GM21737 (cell line): ENCODE data around the gene DOCK10.

Experiments
- ATAC-seq: cut with Tn5 transposase; IDR thresholded peaks from one replicate; pipeline ENCODE4 v1.9.1; 2021; ENCODE audit warnings: mild to moderate bottlenecking, moderate library complexity; ENCODE audit not compliant: unreplicated experiment

The DOCK10 gene

GRCh38 chr2:224982910-224983711, 59.2 kb downstream of the DOCK10 start:
- ATAC-seq = peak; percentile 77

DNA sequence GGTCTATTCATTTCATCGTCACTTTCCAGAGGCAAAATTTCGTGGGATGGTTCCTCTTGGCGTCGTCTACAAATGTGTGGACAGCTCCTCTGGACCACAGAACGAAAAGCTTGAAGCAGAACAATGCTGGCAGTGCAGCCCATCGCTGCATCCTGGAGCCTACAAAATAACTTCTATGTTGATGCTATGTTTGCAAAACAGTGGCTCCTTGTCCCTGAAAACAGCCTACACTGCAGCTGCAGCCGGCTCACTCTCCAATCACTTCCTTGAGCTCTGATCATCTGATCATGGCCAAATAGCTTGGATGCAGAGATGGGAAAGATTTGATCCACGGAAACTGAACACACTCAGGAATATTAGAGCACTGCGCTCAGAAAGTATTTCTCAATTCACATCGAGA, 60.0 kb downstream of the DOCK10 start:
- ATAC-seq = no peak

GRCh38 chr2:224976629-224977525, 65.4 kb downstream of the DOCK10 start:
- ATAC-seq = peak; percentile 46

- ATAC-seq = no peak
These were observed 66.5 kb downstream of the DOCK10 start for GRCh38 chr2:224975761-224976160.

DNA sequence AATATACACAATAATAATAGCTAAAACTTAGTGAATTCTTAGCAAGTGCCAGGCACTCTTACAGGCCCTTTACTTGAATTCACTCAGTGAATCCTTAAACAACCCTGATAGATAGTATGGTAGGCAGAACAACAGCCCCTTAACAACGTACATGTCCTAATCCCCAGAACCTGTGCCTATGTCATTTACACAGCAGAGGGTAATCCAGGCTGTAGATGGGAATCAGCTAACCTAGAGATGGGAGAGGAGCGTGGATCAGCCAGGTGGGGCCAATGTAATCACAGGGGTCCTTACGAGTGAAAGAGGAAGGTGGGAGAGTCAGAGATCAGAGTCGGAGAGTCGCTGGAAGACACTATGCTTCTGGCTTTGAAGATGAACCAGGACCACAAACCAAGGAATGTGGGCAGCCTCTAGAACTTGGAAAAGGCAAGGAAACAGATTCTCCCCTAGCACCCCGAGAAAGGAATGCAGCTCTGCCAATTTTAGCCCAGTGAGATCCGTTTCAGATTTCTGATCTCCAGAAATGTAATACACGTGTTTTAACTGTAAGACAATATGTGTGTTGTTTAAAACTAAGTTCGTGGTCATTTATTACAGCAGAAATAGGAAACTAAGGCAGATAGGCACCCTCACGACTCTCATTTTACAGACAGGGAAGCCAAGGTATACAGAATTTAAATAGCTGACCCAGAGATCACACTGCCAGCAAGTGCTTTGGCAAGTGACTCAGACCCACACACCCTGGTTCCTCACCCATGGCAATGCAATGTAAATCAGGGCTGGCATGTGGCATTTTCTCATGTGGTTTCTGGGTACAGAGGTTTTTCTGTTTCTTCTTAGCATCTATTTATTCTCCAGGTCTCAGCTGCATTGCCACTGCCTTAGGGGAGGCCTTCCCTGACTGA, 68.9 kb downstream of the DOCK10 start:
- ATAC-seq = no peak

DNA sequence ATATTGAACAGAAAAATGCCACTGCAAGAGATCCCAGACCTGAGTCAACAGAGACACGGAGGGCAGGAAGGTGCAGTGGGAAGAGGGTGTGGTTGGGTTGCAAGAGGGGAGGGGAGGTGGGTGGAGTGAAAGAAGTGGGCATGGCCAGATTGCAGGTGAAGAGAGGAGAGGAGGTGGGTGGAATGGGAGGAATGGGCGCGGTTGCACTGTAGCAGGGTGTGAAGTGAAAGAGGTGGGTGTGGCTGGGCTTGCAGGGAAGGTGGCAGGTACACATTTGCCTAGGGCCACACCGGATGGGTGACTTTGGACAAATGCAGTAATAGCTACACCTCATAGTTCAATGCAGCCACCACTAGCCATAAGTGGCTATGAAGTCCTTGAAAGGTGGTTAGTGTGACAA, 71.1 kb downstream of the DOCK10 start:
- peak; percentile 45 for ATAC-seq

DNA sequence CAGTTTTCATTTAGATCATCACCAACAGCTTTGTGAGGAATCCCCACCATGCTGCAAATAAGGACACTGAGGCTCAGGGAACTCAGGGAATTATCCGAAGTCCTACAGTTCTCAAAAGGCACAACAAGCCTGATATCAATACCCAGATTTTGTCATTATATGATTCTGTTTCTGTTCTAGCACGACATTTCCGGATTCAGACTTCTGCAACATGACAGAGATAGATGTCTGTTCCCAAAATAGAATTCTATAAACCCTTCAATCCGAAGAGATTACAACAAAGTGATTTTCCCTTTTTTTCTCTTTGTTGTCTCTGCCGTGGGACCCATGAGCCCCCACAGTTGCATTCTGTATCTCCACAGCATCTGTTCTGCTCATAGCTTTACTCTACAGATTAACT, 72.0 kb downstream of the DOCK10 start:
- peak; percentile 26 for ATAC-seq

- peak; percentile 41 for ATAC-seq
These were observed 72.5 kb downstream of the DOCK10 start for GRCh38 chr2:224969633-224970260.

DNA sequence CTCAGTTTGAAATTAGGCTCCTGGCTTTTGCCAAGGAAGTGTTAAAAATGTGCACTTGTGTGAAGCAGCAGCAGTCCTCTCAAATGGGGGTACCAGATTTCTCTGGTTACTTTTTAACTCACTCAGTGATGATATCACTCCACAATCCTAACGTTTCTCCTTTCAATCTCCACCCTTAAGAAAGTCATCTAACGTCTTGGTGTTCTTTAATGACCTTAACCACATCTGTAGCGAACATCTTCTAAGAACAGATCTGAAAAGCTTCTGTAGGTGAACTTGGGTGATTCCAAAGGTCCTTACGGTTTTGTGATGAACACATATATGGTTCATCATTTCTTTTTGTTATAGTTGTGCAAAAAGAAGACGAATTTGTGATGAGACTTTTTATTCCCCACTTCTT, 73.2 kb downstream of the DOCK10 start:
- no peak for ATAC-seq

DNA sequence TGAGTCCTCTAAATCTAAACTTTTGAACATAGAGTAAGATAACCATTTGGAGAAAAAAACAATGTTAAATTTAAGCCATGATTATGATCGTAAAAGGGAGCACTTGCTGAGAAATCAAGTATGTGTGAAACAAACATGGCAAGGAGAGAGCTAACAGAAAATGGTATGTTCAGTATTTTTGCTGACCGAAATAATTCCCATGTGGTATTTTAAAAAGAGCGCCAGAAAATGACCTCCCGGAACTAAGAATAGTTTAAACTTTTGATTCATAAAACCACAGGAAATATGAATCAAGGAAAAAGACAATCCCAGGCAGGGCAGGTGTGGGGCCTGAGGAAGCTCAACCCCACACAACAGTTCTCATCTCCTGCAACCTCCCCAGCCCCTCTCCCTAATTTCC, 74.2 kb downstream of the DOCK10 start:
- ATAC-seq = no peak

DNA sequence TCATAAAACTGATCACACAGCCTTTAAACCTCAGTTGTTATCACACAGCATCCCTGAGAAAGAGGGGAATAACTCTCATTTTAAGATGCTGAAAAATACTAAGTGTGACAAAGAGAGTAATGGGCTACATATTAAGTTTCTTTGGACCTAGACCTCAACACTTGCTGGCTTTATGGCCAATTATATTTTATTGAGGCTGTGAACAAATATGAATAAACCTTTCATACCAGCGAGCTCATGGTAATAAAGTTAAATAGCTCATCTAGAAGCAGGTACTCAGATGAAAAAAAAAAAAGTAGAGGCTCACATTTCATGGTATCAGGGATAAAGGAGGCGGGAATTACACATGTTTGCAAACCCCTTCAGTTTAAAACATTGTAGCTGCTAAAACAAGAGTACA, 75.7 kb downstream of the DOCK10 start:
- no peak for ATAC-seq

- no peak for ATAC-seq
These were observed 82.7 kb downstream of the DOCK10 start for GRCh38 chr2:224959556-224959955.

DNA sequence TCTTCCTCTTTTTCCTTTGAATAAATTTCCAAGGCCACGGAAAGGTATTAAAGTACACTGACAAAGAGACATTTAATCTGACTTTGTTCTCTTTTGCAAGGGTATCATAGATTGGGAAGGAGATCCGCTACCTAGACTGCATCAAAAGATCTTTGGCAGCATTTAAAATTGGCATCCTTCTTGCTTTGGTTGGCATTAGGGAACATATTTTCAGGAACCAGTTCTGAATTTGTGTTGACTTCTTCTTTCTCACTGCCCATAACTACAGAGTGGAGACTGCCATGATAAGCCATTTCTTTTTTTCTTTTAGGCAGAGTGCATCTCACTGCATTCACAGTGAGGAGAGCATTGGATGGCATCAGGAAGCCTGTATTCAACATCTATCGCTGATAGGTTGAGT, 83.4 kb downstream of the DOCK10 start:
- no peak for ATAC-seq

- no peak for ATAC-seq
These were observed 83.8 kb downstream of the DOCK10 start for GRCh38 chr2:224958462-224958857.

DNA sequence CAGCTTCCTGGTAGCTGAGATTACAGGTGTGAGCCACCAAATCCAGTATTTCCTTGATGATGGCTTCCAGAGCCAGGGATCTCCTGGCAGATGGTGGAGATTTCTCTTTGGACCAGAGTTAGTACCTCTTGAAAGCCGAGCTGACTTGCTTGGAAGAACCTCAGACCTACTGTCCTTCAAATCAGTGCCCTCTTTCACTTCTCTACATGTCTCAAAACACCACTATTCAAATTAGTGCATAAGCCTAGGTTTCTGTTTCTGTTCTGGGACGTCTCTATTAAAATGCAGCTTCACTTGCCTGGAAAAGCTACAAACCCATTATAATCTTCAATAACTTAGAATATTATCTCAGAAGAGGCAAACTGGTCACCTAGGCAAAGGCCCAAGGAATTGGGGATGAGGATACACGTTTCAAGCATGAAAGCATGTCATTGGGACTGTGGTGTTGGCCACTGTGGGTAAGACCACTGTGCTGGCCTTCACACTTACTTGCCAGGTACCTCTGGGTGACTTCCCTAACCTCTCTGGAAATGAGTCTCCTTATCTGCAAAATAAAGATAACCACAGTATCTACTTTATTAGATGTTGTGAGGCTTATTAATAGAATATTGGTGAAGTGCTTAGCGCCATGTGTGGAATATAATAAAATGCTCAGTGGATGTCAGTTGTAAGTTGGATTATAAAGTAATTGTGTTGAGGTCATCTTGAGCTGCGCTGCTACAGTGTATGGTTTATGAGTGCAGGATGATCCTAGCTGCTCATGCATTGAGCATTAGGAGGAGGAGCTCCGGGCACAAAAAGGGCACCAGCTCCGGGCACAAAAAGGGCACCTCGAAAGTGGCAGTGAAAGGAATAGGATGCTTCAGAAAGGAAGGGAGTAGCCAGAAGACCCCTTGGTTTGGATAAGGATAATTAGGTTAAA, 84.5 kb downstream of the DOCK10 start:
- ATAC-seq = peak; percentile 79

- no peak for ATAC-seq
These were observed 85.6 kb downstream of the DOCK10 start for GRCh38 chr2:224956706-224957105.

- ATAC-seq = peak; percentile 33
These were observed 87.3 kb downstream of the DOCK10 start for GRCh38 chr2:224954980-224955379.

DNA sequence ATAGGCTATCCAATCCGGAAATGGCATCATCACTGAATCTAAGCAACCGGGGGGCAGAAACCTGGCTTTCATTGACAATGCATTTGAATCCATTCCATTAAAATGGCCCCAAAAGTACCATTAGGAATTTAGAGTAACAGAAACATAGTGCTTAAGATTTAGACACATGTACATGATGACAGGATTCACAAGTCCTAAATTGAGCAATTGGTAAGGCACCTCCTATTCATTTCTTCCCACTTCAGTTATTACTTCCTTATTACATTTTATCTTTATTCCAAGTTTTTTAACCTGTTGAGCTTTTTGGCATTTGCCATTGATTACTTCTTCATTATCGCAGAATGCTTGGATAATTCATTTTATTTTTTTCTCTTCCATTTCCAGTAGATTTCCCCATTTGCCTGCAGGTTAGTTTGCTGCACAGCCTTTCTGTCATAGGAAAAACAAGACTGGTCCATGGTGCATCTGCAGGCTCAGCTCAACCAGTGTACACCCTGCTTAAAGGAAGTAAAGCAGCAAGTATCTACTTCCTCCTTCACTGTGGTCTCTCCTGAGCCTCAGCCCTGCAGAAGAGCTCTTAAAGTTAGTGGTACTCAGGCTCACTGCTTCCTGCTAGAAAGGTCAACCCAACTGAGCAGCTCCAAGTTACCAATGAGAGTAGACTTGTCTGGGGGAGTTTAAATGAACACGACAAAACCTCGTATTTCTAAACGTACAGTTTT, 89.2 kb downstream of the DOCK10 start:
- ATAC-seq = peak; percentile 61
